Islet of Langerhans (tissue), 1 donor: ENCODE measurements around the gene GALNT8.
"Not testable (repeated sequence)": the region's sequence is repeated elsewhere in the genome, so short reads cannot be mapped to it uniquely, and the experiment has no call there.

Source experiments
- FAIRE-seq: peaks from one replicate; lab custom pipeline; 2011; peaks lifted over from hg19 to GRCh38; lab: Jason Lieb, UNC

The GALNT8 gene

GRCh38 chr12:4719821-4720636 is at the start of gene GALNT8:
Gene GALNT8 (plus strand): TSS chr12:4720400. CDS start chr12:4720678, 278 bp downstream.
- no peak for FAIRE-seq

GRCh38 chr12:4679711-4680110 is 40.5 kb upstream of the GALNT8 start:
- no peak for FAIRE-seq

GRCh38 chr12:4681732-4682131 is 38.5 kb upstream of the GALNT8 start:
- no peak for FAIRE-seq

- no peak for FAIRE-seq
Measured at GRCh38 chr12:4685317-4685716, 34.9 kb upstream of the GALNT8 start.

- FAIRE-seq = no peak
Measured at GRCh38 chr12:4690760-4691159, 29.4 kb upstream of the GALNT8 start.

GRCh38 chr12:4700621-4701026 is 19.6 kb upstream of the GALNT8 start:
- no peak for FAIRE-seq

- no peak for FAIRE-seq
Measured at GRCh38 chr12:4701395-4702190, 18.6 kb upstream of the GALNT8 start.

GRCh38 chr12:4703676-4704075 is 16.5 kb upstream of the GALNT8 start:
- FAIRE-seq = no peak

- no peak for FAIRE-seq
Measured at GRCh38 chr12:4705824-4706223, 14.4 kb upstream of the GALNT8 start.

GRCh38 chr12:4707306-4707705 is 12.9 kb upstream of the GALNT8 start:
- no peak for FAIRE-seq

- FAIRE-seq = no peak
Measured at GRCh38 chr12:4710113-4710512, 10.1 kb upstream of the GALNT8 start.

GRCh38 chr12:4714879-4715278 is 5.3 kb upstream of the GALNT8 start:
- no peak for FAIRE-seq

GRCh38 chr12:4717806-4718205 is 2.4 kb upstream of the GALNT8 start:
- FAIRE-seq = no peak

- no peak for FAIRE-seq
Measured at GRCh38 chr12:4720637-4720995, 416 bp downstream of the GALNT8 start.

GRCh38 chr12:4721587-4721986 is 1.4 kb downstream of the GALNT8 start:
- not testable (repeated sequence) for FAIRE-seq

GRCh38 chr12:4723226-4723625 is 3.0 kb downstream of the GALNT8 start:
- FAIRE-seq = no peak

GRCh38 chr12:4725057-4725456 is 4.9 kb downstream of the GALNT8 start:
- no peak for FAIRE-seq

GRCh38 chr12:4734625-4735340 is 14.6 kb downstream of the GALNT8 start:
- no peak for FAIRE-seq

- FAIRE-seq = no peak
Measured at GRCh38 chr12:4736091-4736490, 15.9 kb downstream of the GALNT8 start.

- FAIRE-seq = no peak
Measured at GRCh38 chr12:4738541-4738940, 18.3 kb downstream of the GALNT8 start.

GRCh38 chr12:4742416-4742970 is 22.3 kb downstream of the GALNT8 start:
- no peak for FAIRE-seq

- no peak for FAIRE-seq
Measured at GRCh38 chr12:4743046-4743445, 22.8 kb downstream of the GALNT8 start.

GRCh38 chr12:4744709-4745108 is 24.5 kb downstream of the GALNT8 start:
- no peak for FAIRE-seq
